A673 (cell line): ENCODE data around the gene CPXM2.

Experiments used
- CTCF ChIP-seq: fragments of 300-800, 200-600 bp; sonication (generic); conservative IDR thresholded peaks from 2 replicates; pipeline ENCODE4 v1.5.1; 2017; ENCODE audit warnings: low read depth, mild to moderate bottlenecking, antibody characterized with exemption, low read length, moderate library complexity, mixed read lengths
- EZH2 ChIP-seq: fragments of 200-600 bp; sonication (generic); IDR thresholded peaks from 2 replicates; pipeline ENCODE4 v1.6.1; 2017; ENCODE audit warnings: borderline replicate concordance, low read depth, mild to moderate bottlenecking, mixed read lengths, antibody characterized with exemption, low read length; ENCODE audit not compliant: poor library complexity, severe bottlenecking

GRCh38 chr10:123804716-123805115 is 86.9 kb downstream of the CPXM2 start:
- no peak for TF ChIP-seq CTCF
- TF ChIP-seq EZH2 = no peak
